Activated CD4-positive, alpha-beta T cell treated with anti-CD3 and anti-CD28 coated beads for 24 hours (primary cell): ENCODE measurements around the gene GPN3.
A peak's percentile ranks its signal among the peaks of the same experiment; 100 is the strongest.
"Not testable (repeated sequence)": the region's sequence is repeated elsewhere in the genome, so short reads cannot be mapped to it uniquely, and the experiment has no call there.

Source experiments
- DNase-seq, 2 donors: peaks; one replicate each; pipeline ENCODE4 v3.0.0-alpha.2; 2020; ENCODE audit warnings: low read depth in 2 of 2

The GPN3 gene

DNA sequence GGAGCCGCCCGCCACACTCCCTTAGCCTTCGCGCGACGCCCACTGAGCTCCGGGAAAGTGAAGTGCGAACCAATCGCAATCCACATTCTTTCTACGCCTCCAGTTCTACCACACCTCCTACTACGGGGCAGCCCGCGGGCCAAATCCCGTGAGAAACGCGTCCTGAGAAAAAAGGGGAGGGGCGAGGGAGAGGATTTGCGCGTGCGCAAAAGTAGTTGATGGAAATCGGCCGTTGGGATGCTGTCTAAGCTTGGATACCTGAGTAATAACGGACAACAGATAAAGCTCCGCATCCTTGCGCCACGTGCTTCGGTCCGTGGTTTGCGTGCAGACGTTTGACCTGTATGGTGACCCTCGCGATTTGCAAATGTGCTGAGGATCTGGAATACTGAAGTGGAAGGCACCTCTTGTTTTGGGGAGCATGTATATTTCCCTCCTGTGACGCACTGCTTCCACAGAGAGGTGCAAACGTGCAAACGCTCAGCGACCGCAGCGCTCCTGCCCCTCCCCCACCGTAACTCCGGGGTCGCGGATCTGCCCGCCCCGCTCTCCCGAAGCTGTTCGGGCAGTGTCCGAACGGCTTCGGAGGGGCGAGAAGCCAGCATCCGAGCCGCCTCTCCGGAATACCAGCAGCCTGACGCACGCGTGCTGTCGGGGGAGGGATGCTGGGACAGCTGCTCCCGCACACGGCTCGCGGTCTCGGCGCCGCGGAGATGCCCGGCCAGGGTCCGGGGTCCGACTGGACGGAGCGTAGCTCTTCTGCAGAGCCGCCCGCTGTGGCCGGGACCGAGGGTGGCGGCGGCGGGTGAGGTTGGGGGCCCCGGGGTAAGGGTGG, at the start of gene GPN3, which contains the start of gene FAM216A:
TSS of gene GPN3 (minus strand) at position 44 of the 835 bp plus-strand sequence. CDS start 54 bp downstream, outside the sequence.
TSS of gene FAM216A (plus strand) at position 632 of the 835 bp plus-strand sequence. CDS start at position 663, 31 bp downstream.
- peak; percentile 90 to 91 for DNase-seq

DNA sequence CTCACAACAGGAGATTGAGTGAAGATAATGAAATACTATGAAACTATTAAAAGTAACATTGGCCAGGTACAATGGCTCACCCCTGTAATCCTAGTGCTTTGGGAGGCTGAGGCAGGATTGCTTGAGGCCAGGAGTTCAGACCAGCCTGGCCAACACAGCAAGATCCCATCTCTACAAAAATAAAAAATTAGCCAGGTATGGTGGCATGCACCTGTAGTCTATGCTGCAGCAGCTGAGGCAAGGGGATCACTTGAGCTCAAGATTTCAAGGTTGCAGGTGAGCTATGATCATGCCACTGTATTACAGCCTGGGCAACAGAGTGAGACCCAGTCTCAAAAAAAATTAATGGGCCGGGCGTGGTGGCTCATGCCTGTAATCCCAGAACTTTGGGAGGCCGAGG, 48.9 kb upstream of the GPN3 start:
- DNase-seq, result no peak

DNA sequence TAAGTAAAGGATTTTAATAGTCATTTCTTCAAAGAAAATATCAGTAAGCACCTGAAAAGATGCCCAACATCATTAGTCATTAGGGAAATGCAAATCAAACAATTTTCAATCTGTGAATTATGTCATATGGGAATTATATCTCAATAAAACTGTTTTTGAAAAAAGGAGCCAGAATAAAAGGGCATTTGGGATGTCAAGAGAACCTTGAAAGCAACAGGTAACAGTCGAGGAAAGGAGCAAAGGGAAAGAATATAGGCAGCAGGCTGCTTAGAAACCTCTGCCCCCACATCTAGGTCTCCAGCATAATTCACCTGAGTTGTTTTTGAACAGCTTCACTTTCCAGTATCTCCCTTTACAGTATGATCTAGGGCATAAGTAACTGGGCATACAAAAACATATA, 46.3 kb upstream of the GPN3 start:
- no peak for DNase-seq

DNA sequence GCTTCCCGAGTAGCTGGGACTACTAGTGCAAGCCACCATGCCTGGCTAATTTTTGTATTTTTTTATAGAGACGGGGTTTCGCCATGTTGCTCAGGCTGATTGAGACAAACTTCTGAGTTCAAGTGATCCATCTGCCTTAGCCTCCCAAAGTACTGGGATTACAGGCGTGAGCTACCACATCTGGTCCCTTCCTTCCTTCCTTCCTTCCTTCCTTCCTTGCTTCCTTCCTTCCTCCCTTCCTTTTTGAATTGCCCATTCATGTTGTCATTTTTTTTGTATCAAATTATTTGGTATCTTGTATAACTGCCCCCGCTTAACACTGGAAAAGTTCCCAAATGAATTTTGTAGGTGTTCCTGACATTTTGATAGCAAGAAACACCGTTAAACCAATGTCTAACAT, 45.8 kb upstream of the GPN3 start:
- no peak for DNase-seq

DNA sequence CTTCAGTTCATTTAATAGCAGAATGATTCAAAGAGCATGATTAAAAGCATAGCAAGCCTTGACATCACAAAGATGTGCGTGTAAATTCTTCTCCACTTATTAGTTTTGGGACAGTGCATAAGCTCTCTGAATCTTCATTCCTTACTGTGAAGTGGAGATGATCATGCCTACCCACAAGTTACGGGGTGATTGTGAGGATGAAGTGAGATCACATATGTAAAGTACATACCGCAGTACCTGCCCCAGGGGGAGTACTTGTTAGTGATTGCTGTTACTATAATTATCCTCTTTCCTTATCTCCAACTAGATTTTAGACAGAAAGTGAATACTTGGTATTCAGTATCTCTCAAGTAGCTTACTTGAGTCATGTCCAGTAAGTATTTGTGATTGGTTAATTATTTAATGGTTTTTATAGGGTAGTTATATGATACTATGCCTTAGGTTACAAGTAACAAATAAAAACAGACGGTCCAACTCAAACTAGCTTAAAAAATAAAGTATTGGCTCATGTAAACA, 40.1 kb upstream of the GPN3 start:
- no peak for DNase-seq

DNA sequence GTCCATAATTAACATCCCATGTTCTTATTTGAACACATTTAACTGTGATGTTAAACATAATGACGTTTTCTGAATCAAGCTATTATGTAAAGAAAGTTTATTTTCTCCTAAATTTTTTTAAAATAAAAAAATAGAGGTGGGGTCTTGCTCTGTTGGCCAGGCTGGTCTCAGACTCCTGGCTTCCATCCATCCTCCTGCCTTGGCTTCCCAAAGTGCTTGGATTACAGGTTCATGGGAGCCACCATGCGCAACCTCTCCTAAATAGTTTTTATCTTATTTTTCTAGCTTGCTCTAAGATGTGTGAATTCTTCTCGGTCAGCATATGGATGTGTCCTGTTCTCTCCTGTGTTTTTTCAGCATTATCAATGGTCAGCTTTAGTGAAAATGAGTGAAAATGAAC, 37.3 kb upstream of the GPN3 start:
- DNase-seq, result no peak

DNA sequence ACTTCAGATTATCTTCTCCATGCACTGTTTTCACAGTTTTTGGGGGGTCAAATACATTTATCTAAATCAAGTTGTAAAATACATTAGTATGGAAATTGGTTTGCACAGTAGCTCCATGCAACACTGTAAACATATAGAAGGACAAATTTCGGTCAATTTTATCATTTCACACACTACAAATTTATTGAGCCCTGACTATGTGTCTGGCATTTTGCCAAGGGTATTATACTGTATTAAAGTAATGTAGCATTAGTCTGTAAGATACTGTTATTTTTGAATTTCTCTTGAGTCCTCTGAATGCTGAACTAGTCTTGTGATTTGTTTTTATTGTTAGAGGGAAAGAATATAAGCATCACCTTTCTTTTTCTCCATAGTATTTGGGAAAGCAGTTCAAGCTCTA, 35.4 kb upstream of the GPN3 start:
- DNase-seq, result no peak

DNA sequence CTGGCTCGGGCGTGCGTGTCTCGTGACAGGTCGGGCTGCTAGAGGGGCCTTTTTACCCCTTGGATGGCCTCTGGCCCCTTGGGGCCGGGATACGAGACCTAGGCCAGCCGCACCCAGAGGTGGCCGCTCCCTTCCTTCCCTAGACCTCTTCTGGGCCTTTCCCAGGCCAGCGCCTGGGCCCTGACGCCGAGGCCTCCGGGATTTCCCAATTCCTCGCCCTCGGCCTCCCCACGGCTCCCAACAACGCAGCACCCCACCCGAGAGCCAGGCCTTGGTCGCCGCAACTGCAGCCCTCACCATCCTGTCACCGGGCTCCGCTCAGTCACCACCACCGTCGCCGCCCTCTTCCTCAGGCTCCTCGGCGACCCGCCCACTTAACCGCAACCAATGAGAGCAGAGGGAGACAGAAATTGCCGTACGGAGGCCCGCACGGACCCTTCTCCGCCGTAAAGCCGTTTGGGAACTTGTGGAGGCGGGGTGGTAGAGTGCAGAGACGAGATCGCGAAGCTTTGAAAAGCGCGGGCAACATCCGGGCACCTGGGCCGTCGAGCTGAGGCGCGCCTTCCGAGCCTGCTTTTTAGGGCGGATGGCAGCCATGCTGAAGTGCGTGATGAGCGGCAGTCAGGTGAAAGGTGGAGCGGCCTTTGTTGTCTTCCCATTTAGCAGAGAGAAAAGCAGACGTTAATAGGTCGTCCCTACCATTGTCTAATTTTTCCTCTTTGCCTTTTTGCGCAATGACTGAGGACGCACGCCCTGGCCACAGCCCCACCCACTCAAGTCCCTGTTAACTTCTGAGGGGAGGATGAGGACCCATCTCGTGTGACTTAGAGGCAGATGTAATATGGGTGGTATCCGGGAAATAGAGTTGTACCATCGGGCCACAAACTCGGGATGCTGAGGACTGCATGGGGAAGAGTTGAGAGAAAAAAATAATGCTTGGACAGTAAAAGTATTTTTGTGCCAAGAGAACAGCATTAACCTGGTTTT, 34.0 kb upstream of the GPN3 start, which contains the start of the genes RAD9B and VPS29:
TSS of gene RAD9B (plus strand) at position 580 of the 987 bp plus-strand sequence. CDS start at position 587, 7 bp downstream.
TSS of gene VPS29 (minus strand) at position 360 of the 987 bp plus-strand sequence. CDS start at position 300, 60 bp downstream.
- peak; percentile 96 to 97 for DNase-seq

DNA sequence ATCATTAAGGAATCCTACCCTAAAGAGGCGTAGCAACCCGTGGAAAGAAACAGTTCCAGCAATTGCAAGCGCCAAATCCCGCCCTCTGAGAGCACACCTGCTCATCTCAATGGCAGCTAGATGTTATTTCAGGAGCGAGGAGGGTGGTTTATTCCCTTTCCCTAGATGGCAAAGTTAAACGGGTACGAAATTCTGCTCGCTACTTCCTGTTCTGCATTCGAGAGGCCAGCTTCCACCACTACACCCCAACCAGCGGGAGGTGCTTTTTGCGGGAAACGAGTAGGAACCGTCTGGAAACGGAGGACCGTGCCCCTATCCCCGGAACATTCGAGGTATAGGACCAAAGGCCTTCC, 33.3 kb upstream of the GPN3 start:
- peak in 1 of 2 donors; percentile 6 for DNase-seq

DNA sequence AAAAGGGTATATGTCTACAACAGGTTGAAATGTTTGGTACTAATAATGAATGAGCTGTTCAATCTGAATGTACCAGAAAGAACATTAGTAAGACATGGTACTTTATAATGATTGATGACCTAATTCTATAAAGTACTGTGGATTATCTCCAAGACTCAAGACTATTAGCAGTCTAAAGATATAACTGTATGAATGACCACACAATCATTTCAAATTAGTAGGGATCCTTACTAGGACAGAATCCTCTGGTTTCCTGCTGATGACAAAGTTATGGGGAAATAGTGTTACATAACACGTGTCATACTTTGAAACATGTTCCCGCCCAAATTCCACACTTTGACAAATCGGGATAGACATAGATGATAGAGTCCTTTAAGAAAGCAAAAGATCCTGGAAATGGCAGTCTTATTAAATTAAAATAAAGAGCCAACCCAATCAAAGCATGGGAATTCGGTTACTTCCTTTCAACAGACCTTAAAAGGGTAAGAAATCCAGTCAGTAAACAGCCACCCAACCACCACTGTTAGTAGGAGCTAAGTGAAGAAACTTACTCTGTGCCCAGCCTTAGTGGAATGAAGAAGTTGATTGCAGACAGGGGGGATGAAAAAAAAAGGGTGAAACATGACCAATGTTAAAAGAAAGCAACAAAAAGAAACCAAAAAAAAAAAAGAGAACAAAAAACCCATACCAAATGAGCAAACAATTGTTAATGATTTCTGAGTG, 31.1 kb upstream of the GPN3 start:
- no peak for DNase-seq

DNA sequence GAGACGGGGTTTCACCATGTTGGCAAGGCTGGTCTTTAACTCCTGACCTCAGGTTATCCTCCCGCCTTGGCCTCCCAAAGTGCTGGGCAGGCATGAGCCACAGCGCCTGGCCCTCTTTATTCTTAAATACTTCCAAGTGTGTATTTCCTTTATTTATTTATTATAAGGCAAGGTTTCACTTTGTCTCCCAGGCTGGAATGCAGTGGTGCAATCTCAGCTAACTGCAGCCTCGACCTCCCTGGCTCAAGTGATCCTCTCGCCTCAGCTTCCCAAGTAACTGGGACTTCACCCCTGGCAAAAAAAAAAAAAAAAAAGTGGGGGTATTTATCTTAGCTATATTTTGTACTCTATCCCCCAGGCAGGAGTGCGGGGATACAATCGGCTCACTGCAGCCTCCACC, 7.4 kb upstream of the GPN3 start:
- no peak for DNase-seq

DNA sequence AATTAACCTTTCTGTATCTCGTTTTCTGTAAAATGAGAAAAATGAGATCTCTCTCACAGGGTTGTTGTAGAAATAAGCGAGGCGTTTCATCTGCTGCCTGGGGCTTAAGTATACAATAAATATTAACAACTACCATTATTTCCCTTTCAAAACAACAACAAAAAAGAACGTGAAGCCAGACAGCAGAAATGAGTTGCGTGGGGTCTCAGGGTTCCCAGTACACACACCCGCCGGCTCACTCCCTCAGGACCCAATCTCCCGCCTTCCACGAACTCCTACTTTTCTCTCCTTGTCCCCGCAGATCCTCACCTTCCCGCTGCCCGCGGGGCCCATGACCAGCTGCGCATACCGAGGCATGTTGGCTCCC, 227 bp downstream of the GPN3 start:
- no peak for DNase-seq

DNA sequence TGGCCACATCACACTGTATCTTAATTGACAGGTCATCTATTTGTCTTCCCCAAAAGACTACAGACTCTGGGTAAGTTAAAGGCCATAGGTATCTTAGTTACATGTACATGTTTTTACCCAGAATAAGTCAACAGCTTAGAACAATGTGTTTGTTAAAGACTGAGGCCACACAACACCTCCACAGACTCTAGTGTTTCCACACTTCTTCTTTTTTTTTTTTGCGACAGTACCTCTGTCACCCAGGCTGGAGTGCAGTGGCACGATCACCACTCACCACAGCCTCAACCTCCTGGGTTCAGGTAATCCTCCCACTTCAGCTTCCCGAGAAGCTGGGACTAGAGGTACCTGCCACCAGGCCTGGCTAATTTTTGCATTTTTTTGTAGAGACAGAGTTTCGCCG, 1.3 kb downstream of the GPN3 start:
- no peak for DNase-seq

DNA sequence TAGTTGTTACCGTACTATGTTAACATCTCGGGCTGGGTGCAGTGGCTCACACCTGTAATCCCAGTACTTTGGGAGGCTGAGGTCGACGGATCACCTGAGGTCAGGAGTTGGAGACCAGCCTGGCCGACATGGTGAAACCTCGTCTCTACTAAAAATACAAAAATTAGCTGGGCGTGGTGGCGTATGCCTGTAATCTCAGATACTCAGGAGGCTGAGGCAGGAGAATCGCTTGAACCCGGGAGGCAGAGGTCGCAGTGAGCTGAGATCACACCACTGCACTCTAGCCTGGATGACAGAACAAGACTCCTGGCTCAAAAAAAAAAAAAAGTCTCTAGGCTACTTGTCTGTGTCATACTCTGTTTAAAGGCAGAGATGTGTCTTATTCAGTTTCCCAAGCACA, 2.3 kb downstream of the GPN3 start:
- not testable (repeated sequence) for DNase-seq

DNA sequence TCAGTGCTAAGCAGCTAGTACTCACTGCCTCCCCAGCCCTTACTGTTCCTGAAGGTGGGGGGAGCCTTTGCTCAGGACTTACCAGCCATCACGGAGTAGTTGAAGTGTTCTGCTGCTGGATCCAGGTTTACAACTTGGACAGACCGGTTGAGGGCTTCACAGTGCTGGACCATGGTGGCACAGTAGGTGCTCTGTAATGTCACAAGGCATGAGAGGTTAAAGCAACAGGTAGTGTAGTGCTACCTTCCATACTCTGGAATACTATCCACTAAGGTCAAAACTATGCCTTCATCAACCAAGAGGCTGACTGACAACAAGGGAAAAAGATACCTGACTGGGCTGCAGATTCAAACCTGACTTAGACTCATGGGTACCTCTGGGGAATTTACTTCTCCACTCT, 3.0 kb downstream of the GPN3 start:
- DNase-seq, result no peak

DNA sequence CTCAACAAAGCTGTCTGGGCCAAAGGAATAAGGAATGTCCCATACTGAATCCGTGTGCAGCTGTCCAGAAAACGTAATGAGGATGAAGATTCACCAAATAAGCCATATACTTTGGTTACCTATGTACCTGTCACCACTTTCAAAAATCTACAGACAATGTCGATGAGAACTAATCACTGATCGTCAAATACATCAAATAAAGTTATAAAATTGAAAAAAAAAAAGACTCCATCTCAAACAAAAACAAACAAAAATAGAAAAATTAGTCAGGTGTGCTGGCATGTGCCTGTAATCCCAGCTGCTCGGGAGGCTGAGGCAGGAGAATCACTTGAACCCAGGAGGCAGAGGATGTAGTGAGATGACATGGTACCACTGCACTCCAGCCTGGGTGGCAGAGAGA, 6.9 kb downstream of the GPN3 start:
- not testable (repeated sequence) for DNase-seq

DNA sequence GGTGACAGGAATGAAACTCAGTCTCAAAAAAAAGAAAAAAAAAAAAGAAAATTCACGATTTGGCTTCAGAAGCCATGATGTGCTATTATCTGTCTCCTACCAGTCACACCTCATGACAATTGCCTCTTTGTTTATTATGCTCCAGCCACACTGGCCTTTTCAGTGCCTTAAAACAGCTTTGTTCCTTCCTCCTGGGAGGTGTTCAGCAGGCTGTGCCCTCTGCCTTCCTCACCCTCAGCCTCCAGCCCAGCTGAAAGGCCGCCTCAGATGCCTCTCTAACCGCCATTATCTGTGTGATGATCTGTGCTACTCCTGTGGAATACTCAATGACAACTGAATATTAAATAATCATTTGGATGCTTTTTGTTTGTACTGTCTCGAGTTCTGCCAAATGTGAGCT, 9.3 kb downstream of the GPN3 start:
- DNase-seq, result no peak

DNA sequence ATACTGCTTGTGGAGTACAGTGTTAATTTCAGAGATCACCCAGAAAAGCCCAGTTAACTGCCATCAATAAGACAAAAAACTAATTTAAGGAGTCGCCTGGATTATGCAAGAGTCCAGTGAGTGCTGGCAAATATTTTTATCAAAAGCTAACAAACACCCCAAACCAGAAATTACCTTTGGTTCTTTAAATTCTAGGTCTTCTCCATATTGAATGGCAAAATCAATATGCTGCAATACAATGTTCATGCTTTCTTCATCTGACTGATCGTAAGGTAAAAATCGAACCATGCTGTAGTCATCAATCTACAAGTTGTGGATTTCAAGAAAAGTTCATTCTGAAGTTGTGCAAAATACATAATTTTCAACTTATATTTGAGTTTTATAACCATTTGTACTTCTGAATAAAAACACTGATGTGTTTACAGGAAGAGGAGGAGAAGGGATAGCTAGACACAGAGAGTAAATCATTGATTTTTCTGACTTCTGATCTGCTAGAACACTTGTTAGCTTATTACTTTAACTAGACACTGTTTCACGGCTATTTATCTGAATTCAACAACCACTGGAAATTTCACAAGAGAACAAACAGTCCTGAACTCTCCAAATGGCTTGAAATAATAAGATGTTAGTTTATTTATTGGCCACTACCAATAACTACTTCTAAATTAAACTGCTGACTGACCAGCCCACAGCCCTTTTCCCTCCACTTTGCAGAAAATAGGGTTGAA, 14.3 kb downstream of the GPN3 start:
- no peak for DNase-seq

DNA sequence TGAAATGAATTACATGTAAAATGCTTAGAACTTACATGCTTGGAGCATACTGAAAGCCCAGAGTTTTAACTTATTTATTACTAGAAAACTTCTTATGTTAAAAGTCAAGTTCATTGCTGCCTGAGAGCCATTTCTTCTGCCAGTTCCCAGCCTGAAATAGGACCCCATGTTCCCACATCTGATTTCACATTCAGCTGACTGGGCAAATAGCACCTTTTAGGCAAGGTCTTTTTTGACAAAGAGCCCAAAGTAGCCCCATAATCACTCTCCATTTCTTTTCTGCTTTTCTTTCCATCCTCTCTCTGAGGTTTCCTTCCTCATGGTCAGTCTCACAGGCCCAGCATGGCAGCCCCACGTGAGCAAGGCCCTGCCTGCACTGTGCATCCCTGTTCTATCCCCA, 16.8 kb downstream of the GPN3 start:
- no peak for DNase-seq

DNA sequence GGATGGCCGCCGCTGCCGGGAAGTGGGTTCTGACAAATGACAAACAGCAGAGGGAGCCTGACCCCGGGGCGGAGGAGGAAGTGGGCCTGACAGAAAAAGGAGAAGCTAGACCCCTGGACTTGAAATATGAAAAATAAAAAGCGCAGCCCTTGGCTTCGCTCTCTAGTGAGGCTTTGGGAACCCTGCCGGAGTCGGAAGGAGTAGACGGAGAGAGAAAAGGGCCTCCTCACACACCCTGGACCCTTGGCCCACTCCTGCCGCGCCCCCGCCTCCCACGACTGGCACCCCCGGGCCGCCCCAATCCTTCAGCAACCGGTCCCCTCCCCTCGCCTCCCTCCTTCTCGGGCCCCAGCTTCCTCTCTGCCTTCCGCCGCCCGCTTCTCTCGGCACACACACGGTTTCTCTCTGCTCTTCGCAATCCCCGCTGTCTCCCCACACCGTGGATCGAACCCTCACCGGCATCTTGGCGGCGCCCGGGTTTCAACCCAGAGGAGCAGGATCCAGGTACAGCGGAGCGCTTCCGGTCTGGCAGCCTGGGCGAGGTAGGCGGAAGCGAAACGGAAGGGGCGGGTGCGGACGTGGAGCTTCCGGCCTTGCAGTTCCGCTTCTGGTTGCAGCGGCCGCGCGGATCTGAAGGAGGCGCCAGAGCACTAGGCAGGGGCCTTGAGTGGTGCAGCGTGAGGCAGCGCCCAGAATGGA, 18.1 kb downstream of the GPN3 start, which contains the start of gene ARPC3:
TSS of gene ARPC3 (minus strand) at position 539 of the 699 bp plus-strand sequence. CDS start at position 462, 77 bp downstream.
- peak; percentile 92 to 94 for DNase-seq
